ENCODE measurements around the gene TNFSF10. TPM values are rescaled to one million over a fixed set of nuclear protein-coding genes. Genes with fewer than 3 reads are reported as not detected.
A peak's percentile ranks its signal among the peaks of the same experiment; 100 is the strongest.

The TNFSF10 gene
- total and polyA plus RNA-seq, 9 of the 15 experiments (the other 6 are each of a cell fraction or from before 2014, with no cell fraction given): 0.07 to 1.3 (median 0.27) TPM; not detected in 1

DNA sequence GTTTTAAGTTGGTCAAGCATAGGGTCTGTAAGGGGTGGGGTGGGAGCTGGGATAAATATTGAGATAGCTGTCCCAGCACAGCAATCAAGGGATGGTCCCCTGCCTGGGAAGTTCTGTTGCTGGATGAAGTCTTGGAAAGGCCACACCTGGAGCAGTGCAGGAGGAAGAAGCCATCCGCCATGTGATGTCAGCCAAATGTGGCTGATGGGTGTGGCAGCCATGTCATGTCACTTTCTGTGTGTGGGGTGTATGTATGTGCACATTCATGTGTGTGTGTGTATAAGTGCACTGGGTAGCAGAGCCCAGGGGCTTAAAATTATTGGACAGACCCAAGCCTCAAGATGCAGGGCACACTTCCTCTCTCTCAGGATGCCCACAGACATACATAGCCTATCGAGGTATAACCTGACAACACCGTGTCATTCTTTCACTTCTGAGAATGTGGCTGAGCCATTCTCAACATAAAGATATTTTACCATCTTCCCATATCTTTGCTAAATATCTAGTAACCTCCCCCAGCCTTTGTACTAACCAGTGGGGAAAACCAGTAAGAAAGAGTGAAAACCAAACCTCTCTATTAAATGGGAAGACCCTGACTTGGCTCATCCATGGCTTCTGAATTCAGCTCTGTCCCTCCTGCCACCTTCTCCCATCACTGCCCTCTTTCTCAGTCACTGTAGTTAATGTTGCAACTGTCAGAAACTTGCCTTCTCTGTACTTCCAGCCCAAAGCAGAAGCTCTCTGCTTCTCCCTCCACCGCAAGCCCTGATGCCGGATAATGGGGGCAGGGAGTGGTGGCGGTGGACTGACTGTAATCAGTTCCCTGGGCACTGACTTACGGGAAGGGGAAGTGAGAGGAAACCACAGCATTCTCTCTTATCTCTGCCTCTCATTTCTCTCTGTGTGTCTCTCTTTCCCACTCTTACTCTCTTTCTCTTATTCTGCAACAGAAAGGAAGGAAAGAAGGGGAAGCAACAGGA, 11.2 kb downstream of the TNFSF10 start (continued):
- TF ChIP-seq SRSF7 (optimal IDR thresholded peaks at IDR 0.05; ENCODE audit: low read depth, low read length) (no peak), NFE2L1 (tag; IDR thresholded peaks at IDR 0.05; ENCODE audit: borderline replicate concordance, low read depth) (no peak), ZFPM2 (CRISPR knock-in tag; IDR thresholded peaks at IDR 0.05) (no peak), SUPT5H (IDR thresholded peaks at IDR 0.05) (no peak), CBX3 (IDR thresholded peaks at IDR 0.05; ENCODE audit: borderline replicate concordance in 1 of 2, low read length in 2 of 2) (no peak), ETV6 (IDR thresholded peaks at IDR 0.05; ENCODE audit: borderline replicate concordance in 1 of 2, low read depth in 2 of 2, low read length in 1 of 2) (peak; percentile 83 to 96), ETV6 (CRISPR knock-in tag; IDR thresholded peaks at IDR 0.05; ENCODE audit: borderline replicate concordance) (no peak), SMAD2 (IDR thresholded peaks at IDR 0.05; ENCODE audit: low read depth, low read length) (no peak), BRD9 (IDR thresholded peaks at IDR 0.05; ENCODE audit: low read depth, partially characterized antibody) (no peak), KDM1A (IDR thresholded peaks at IDR 0.05) (peak in 1 of 2 experiments; percentile 43; a peak in 1 of 4 replicates), NR2C2 (CRISPR knock-in tag; IDR thresholded peaks at IDR 0.05) (no peak), NR2C2 (tag; IDR thresholded peaks at IDR 0.05) (peak; percentile 43; the same call in 1 of the 2 replicates), BCL6 (CRISPR knock-in tag; IDR thresholded peaks at IDR 0.05) (no peak), MBD2 (IDR thresholded peaks at IDR 0.05; ENCODE audit: borderline replicate concordance, low read depth) (no peak), FOSL1 (tag; conservative IDR thresholded peaks at IDR 0.05) (no peak), HDGF (IDR thresholded peaks at IDR 0.05) (no peak), ESRRB (CRISPR knock-in tag; IDR thresholded peaks at IDR 0.05; ENCODE audit: borderline replicate concordance) (no peak), ZNF583 (CRISPR knock-in tag; IDR thresholded peaks at IDR 0.05) (no peak)
- TF ChIP-seq, protein P1, sequence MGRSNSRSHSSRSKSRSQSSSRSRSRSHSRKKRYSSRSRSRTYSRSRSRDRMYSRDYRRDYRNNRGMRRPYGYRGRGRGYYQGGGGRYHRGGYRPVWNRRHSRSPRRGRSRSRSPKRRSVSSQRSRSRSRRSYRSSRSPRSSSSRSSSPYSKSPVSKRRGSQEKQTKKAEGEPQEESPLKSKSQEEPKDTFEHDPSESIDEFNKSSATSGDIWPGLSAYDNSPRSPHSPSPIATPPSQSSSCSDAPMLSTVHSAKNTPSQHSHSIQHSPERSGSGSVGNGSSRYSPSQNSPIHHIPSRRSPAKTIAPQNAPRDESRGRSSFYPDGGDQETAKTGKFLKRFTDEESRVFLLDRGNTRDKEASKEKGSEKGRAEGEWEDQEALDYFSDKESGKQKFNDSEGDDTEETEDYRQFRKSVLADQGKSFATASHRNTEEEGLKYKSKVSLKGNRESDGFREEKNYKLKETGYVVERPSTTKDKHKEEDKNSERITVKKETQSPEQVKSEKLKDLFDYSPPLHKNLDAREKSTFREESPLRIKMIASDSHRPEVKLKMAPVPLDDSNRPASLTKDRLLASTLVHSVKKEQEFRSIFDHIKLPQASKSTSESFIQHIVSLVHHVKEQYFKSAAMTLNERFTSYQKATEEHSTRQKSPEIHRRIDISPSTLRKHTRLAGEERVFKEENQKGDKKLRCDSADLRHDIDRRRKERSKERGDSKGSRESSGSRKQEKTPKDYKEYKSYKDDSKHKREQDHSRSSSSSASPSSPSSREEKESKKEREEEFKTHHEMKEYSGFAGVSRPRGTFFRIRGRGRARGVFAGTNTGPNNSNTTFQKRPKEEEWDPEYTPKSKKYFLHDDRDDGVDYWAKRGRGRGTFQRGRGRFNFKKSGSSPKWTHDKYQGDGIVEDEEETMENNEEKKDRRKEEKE (IDR thresholded peaks at IDR 0.05; ENCODE audit: borderline replicate concordance in 1 of 2, control insufficient read depth in 1 of 2, low read depth in 2 of 2, low read length in 1 of 2): no peak
- TF ChIP-seq, protein P2, sequence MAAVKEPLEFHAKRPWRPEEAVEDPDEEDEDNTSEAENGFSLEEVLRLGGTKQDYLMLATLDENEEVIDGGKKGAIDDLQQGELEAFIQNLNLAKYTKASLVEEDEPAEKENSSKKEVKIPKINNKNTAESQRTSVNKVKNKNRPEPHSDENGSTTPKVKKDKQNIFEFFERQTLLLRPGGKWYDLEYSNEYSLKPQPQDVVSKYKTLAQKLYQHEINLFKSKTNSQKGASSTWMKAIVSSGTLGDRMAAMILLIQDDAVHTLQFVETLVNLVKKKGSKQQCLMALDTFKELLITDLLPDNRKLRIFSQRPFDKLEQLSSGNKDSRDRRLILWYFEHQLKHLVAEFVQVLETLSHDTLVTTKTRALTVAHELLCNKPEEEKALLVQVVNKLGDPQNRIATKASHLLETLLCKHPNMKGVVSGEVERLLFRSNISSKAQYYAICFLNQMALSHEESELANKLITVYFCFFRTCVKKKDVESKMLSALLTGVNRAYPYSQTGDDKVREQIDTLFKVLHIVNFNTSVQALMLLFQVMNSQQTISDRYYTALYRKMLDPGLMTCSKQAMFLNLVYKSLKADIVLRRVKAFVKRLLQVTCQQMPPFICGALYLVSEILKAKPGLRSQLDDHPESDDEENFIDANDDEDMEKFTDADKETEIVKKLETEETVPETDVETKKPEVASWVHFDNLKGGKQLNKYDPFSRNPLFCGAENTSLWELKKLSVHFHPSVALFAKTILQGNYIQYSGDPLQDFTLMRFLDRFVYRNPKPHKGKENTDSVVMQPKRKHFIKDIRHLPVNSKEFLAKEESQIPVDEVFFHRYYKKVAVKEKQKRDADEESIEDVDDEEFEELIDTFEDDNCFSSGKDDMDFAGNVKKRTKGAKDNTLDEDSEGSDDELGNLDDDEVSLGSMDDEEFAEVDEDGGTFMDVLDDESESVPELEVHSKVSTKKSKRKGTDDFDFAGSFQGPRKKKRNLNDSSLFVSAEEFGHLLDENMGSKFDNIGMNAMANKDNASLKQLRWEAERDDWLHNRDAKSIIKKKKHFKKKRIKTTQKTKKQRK (IDR thresholded peaks at IDR 0.05; ENCODE audit: borderline replicate concordance, low read depth, low read length): no peak
- TF ChIP-seq, protein P3, sequence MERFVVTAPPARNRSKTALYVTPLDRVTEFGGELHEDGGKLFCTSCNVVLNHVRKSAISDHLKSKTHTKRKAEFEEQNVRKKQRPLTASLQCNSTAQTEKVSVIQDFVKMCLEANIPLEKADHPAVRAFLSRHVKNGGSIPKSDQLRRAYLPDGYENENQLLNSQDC (CRISPR knock-in tag; IDR thresholded peaks at IDR 0.05): no peak

Data from K562 (cell line).